ENCODE measurements around the gene GALNT10. TPM values are rescaled to one million over a fixed set of nuclear protein-coding genes. Genes with fewer than 3 reads are reported as not detected.

Gene GALNT10
- total and polyA plus RNA-seq, 2 of the 8 experiments (the other 6 are each of a cell fraction or from before 2014, with no cell fraction given): 4.6 to 15.5 TPM

- H3K79me2 ChIP-seq (ENCODE audit: control insufficient read depth in 1 of 2, insufficient read depth in 2 of 2, low read length in 2 of 2): no peaks in the 10 kb centered on the region
- H2AK5ac ChIP-seq (ENCODE audit: low read depth, low read length): no peak overlapping the region
- no peak overlapping the region for H3K23ac ChIP-seq (ENCODE audit: insufficient read length)
- FAIRE-seq: no peak
- H3K27ac ChIP-seq (ENCODE audit: low read depth, low read length): no peak overlapping the region
- WGBS, 2 experiments (ENCODE audit: extremely low coverage in 1 of 2, insufficient coverage in 1 of 2, insufficient read length in 1 of 2, insufficient replicate concordance in 2 of 2, low coverage in 1 of 2, low lambda C conversion rate in 2 of 2, missing lambda C conversion rate in 1 of 2): 87% methylated on average over 12 of the region's 14 CpGs; no CpG with 5 or more reads in 1 of the 2 experiments
- CTCF ChIA-PET (ENCODE audit: partially characterized antibody): interaction anchor here (1.3 to 1.4 kb wide), 2 partner anchors 50 to 257 kb away, joined by 3 to 4 read pairs; no protein-coding TSS in a partner anchor
- H2BK20ac ChIP-seq (ENCODE audit: low read length): no peak overlapping the region
- no peaks in the 10 kb centered on the region for H3K27me3 ChIP-seq (replicated peaks in 1 of 4; ENCODE audit: control insufficient read depth in 3 of 4, extremely low read depth in 1 of 4, insufficient read depth in 3 of 4, low read length in 3 of 4)
- no peak overlapping the region for H2BK15ac ChIP-seq (ENCODE audit: low read length)
- peaks cover 0 to 1% of the 10 kb centered on the region in 2 experiments for H4K20me1 ChIP-seq (replicated peaks in 1 of 2; ENCODE audit: control insufficient read depth in 1 of 2, insufficient read depth in 2 of 2, low read length in 2 of 2)
- no peak overlapping the region for H4K91ac ChIP-seq (replicated peaks; ENCODE audit: insufficient read length, low read length)
- no peak overlapping the region for H4K5ac ChIP-seq (ENCODE audit: insufficient read length, low read depth, low read length)
- no peak overlapping the region for H2BK120ac ChIP-seq (replicated peaks; ENCODE audit: low read depth, low read length)
- H2AFZ ChIP-seq (ENCODE audit: low read length): no peak overlapping the region
- H3K4ac ChIP-seq (replicated peaks; ENCODE audit: insufficient read length, low read depth, low read length): no peak overlapping the region
- H3K4me2 ChIP-seq (ENCODE audit: insufficient read depth in 1 of 2, low read depth in 2 of 2, low read length in 2 of 2): no peak overlapping the region
- H3K23me2 ChIP-seq (ENCODE audit: low read depth, low read length): no peaks in the 10 kb centered on the region
- no peak overlapping the region for H3K56ac ChIP-seq (replicated peaks; ENCODE audit: insufficient read length, low read depth, low read length)
- no peaks in the 10 kb centered on the region for H3K9me3 ChIP-seq (ENCODE audit: insufficient read depth in 2 of 2, low read depth in 1 of 2, low read length in 1 of 2)
- H4K8ac ChIP-seq (ENCODE audit: extremely low read depth, insufficient read depth, low read length): no peak overlapping the region
- TF ChIP-seq EZH2 (IDR thresholded peaks at IDR 0.05; ENCODE audit: low read depth, low read length, severe bottlenecking): no peak
- TF ChIP-seq MAX (IDR thresholded peaks at IDR 0.05): no peak
- TF ChIP-seq RAD21 (IDR thresholded peaks at IDR 0.05 in 1 of 2, conservative IDR thresholded peaks at IDR 0.05 in 1 of 2; ENCODE audit: low read depth in 2 of 2, low read length in 2 of 2): no peak
- TF ChIP-seq POLR2AphosphoS5 (IDR thresholded peaks at IDR 0.05; ENCODE audit: low read depth, low read length): no peak
- TF ChIP-seq CTBP2 (IDR thresholded peaks at IDR 0.05; ENCODE audit: borderline replicate concordance, insufficient read depth, insufficient read length, low read length): no peak
- no peak overlapping the region for H3K18ac ChIP-seq (ENCODE audit: extremely low read depth, low read length)
- H3K14ac ChIP-seq (ENCODE audit: insufficient read length): no peak overlapping the region
- no peak overlapping the region for H2BK12ac ChIP-seq (ENCODE audit: low read depth, low read length)
- no peaks in the 10 kb centered on the region for H3K4me1 ChIP-seq (replicated peaks in 1 of 4; ENCODE audit: control insufficient read depth in 3 of 4, insufficient read depth in 4 of 4, low read length in 3 of 4)
- no peaks in the 10 kb centered on the region for H3K36me3 ChIP-seq (ENCODE audit: control insufficient read depth in 2 of 4, insufficient read depth in 4 of 4, low read length in 3 of 4)
- POLR2A ChIA-PET (ENCODE audit: partially characterized antibody): no interaction called here
- H2BK5ac ChIP-seq (ENCODE audit: low read depth, low read length): no peak overlapping the region
- no peak overlapping the region for H3K4me3 ChIP-seq (ENCODE audit: extremely low read depth in 1 of 4, insufficient read depth in 2 of 4, low read depth in 3 of 4, low read length in 4 of 4)
- H3K9ac ChIP-seq (replicated peaks in 1 of 4; ENCODE audit: extremely low read depth in 1 of 4, low read depth in 3 of 4, low read length in 3 of 4): no peak overlapping the region
- DNase-seq (ENCODE audit: low read depth in 1 of 2, low spot score in 2 of 2): no peak
- H3K79me1 ChIP-seq (ENCODE audit: low read depth, low read length): no peaks in the 10 kb centered on the region
These were observed 139.0 kb downstream of the GALNT10 start for GRCh38 chr5:154329519-154330040.
